Measurements from ENCODE around the gene DDX1.

- TF ChIP-seq, protein P1, sequence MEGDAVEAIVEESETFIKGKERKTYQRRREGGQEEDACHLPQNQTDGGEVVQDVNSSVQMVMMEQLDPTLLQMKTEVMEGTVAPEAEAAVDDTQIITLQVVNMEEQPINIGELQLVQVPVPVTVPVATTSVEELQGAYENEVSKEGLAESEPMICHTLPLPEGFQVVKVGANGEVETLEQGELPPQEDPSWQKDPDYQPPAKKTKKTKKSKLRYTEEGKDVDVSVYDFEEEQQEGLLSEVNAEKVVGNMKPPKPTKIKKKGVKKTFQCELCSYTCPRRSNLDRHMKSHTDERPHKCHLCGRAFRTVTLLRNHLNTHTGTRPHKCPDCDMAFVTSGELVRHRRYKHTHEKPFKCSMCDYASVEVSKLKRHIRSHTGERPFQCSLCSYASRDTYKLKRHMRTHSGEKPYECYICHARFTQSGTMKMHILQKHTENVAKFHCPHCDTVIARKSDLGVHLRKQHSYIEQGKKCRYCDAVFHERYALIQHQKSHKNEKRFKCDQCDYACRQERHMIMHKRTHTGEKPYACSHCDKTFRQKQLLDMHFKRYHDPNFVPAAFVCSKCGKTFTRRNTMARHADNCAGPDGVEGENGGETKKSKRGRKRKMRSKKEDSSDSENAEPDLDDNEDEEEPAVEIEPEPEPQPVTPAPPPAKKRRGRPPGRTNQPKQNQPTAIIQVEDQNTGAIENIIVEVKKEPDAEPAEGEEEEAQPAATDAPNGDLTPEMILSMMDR (IDR thresholded peaks at IDR 0.05), result no peak
- TF ChIP-seq POLR2A (IDR thresholded peaks at IDR 0.05), result no peak
- TF ChIP-seq EP300 (IDR thresholded peaks at IDR 0.05), result no peak
- no peak for TF ChIP-seq POLR2AphosphoS5 (IDR thresholded peaks at IDR 0.05)
Observed at GRCh38 chr2:15664273-15665066, 72.8 kb downstream of the DDX1 start.
